HepG2 (cell line): ENCODE results near the gene MED12. TPM values are rescaled to one million over a fixed set of nuclear protein-coding genes. Genes with fewer than 3 reads are reported as not detected.

Source experiments
- ATAC-seq: fragments of 200-7000 bp; cut with Tn5 transposase; 3 replicates; pipeline ENCODE4 v1.9.1; 2020; ENCODE audit warnings: mild to moderate bottlenecking, moderate library complexity
- BruUV-seq: library from RNA; stranded (reverse); fragments of 400-500 nt; replicated peaks from 2 replicates; lab custom pipeline; 2021; lab: Mats Ljungman, UMichigan
- CTCF ChIA-PET: fragments of 300-600 bp; formaldehyde crosslinking; extraction: SDS; loops from one replicate; lab custom pipeline; 2021; ENCODE audit warnings: low total read pairs, inconsistent platforms, low intra/inter-chr PET ratio; lab: Yijun Ruan, JAX
- POLR2A ChIA-PET: fragments of 350-600 bp; sonication (Branson Sonifier 250); formaldehyde crosslinking; loops from one replicate; lab custom pipeline; 2020; ENCODE audit warnings: antibody characterized with exemption, inconsistent platforms; lab: Yijun Ruan, JAX
- DNase-seq: peaks from one replicate; pipeline ENCODE4 v3.0.0-alpha.2; 2015; ENCODE audit warnings: low spot score
- FAIRE-seq: peaks from 3 replicates; lab custom pipeline; 2011; peaks lifted over from hg19 to GRCh38; lab: Jason Lieb, UNC
- H2AFZ ChIP-seq: one replicate; pipeline ENCODE4 v1.6.1; 2011; ENCODE audit warnings: low read length, inconsistent platforms
- H3K27ac ChIP-seq: fragments of 300-600 bp; 3 replicates; pipeline ENCODE4 v1.8.0; 2011; ENCODE audit warnings: mixed run types, mild to moderate bottlenecking, mixed read lengths, low read length, inconsistent platforms; ENCODE audit not compliant: insufficient read depth; ENCODE audit errors: extremely low read length
- H3K27me3 ChIP-seq, 2 experiments: fragments of 200-600 bp in 1 of 2; 2 replicates in 1 of 2; 3 replicates in 1 of 2; pipeline versions ENCODE4 v1.6.0 to v1.8.0; 2011; ENCODE audit warnings: low read length in 2 of 2, mild to moderate bottlenecking in 2 of 2, moderate library complexity in 2 of 2, inconsistent platforms in 1 of 2; ENCODE audit not compliant: insufficient read depth in 2 of 2, control insufficient read depth in 1 of 2
- H3K36me3 ChIP-seq, 2 experiments: fragments of 200-600 bp in 1 of 2; replicated peaks in 1 of 2; 2 replicates in 1 of 2; 3 replicates in 1 of 2; pipeline versions ENCODE4 v1.5.1 to v1.8.0; 2011; ENCODE audit warnings: low read length in 2 of 2, inconsistent platforms in 1 of 2; ENCODE audit not compliant: insufficient read depth in 2 of 2, control insufficient read depth in 1 of 2
- H3K4me1 ChIP-seq: 2 replicates; pipeline ENCODE4 v1.5.1; 2012; ENCODE audit warnings: low read length, inconsistent platforms; ENCODE audit not compliant: insufficient read depth
- H3K4me2 ChIP-seq: 2 replicates; pipeline ENCODE4 v1.6.0; 2011; ENCODE audit warnings: low read depth, low read length, inconsistent platforms
- H3K4me3 ChIP-seq, 3 experiments: fragments of 200-600 bp in 1 of 3; sonication (generic), shearing (Covaris generic) in 1 of 3; replicated peaks in 1 of 3; 2 replicates each; pipeline ENCODE4 v1.5.1; 2011 to 2016; ENCODE audit warnings: low read length in 3 of 3, inconsistent platforms in 2 of 3, low read depth in 2 of 3, mild to moderate bottlenecking in 2 of 3, control low read depth in 1 of 3, mixed read lengths in 1 of 3; ENCODE audit not compliant: insufficient read depth in 1 of 3
- H3K79me2 ChIP-seq: one replicate; pipeline ENCODE4 v1.6.1; 2011; ENCODE audit warnings: low read length, inconsistent platforms; ENCODE audit not compliant: insufficient read depth
- H3K9ac ChIP-seq: 2 replicates; pipeline ENCODE4 v1.6.0; 2011; ENCODE audit warnings: mild to moderate bottlenecking, low read depth, low read length, inconsistent platforms; ENCODE audit not compliant: insufficient read depth
- H3K9me3 ChIP-seq: 2 replicates; pipeline ENCODE4 v1.5.1; 2012; ENCODE audit warnings: mild to moderate bottlenecking, low read length
- H4K20me1 ChIP-seq: 2 replicates; pipeline ENCODE4 v1.6.0; 2011; ENCODE audit warnings: inconsistent platforms, mild to moderate bottlenecking, low read length, moderate library complexity; ENCODE audit not compliant: insufficient read depth
- CEBPB ChIP-seq: IDR thresholded peaks from 2 replicates; pipeline ENCODE4 v1.6.1; 2011; ENCODE audit warnings: low read depth, low read length, improper control_type of control experiment, borderline replicate concordance
- ELF3 ChIP-seq: IDR thresholded peaks from 2 replicates; pipeline ENCODE4 v1.6.1; 2016; ENCODE audit warnings: missing genetic modification reagents, missing compliant biosample characterization
- FOXM1 ChIP-seq: sonication (generic); formaldehyde crosslinking; IDR thresholded peaks from 2 replicates; pipeline ENCODE4 v1.5.0; 2020; ENCODE audit warnings: missing genetic modification reagents
- MAF1 ChIP-seq: sonication (generic); formaldehyde crosslinking; IDR thresholded peaks from 2 replicates; pipeline ENCODE4 v1.5.0; 2020; ENCODE audit warnings: missing genetic modification reagents, borderline replicate concordance
- MAFK ChIP-seq, 2 experiments: IDR thresholded peaks in 1 of 2; conservative IDR thresholded peaks in 1 of 2; 2 replicates each; pipeline ENCODE4 v1.6.1; 2011; ENCODE audit warnings: improper control_type of control experiment in 2 of 2, low read length in 2 of 2
- MATR3 ChIP-seq: sonication (generic); formaldehyde crosslinking; IDR thresholded peaks from 2 replicates; pipeline ENCODE4 v1.4.0; 2020; ENCODE audit warnings: missing genetic modification reagents
- NAIF1 ChIP-seq: sonication (generic); formaldehyde crosslinking; IDR thresholded peaks from 2 replicates; pipeline ENCODE4 v1.5.0; 2020; ENCODE audit warnings: mild to moderate bottlenecking, missing genetic modification reagents, borderline replicate concordance
- PPARG ChIP-seq: conservative IDR thresholded peaks from 2 replicates; pipeline ENCODE4 v1.6.1; 2016; ENCODE audit warnings: missing biosample characterization, missing genetic modification reagents
- RFX1 ChIP-seq: fragments of 450-650 bp; IDR thresholded peaks from 2 replicates; pipeline ENCODE4 v1.6.1; 2017
- SAP130 ChIP-seq: IDR thresholded peaks from 2 replicates; pipeline ENCODE4 v1.6.1; 2016; ENCODE audit warnings: low read depth
- SPEN ChIP-seq: sonication (generic); formaldehyde crosslinking; IDR thresholded peaks from 2 replicates; pipeline ENCODE4 v1.5.1; 2020; ENCODE audit warnings: low read depth, mild to moderate bottlenecking, missing genetic modification reagents
- WIZ ChIP-seq: sonication (generic); formaldehyde crosslinking; IDR thresholded peaks from 2 replicates; pipeline ENCODE4 v1.5.1; 2020; ENCODE audit warnings: mild to moderate bottlenecking, missing genetic modification reagents
- XRCC5 ChIP-seq: fragments of 200-400 bp; formaldehyde crosslinking; optimal IDR thresholded peaks from 2 replicates; pipeline ENCODE3; 2017; ENCODE audit warnings: mild to moderate bottlenecking, low read length
- YEATS2 ChIP-seq: sonication (generic); formaldehyde crosslinking; IDR thresholded peaks from 2 replicates; pipeline ENCODE4 v1.4.0; 2020; ENCODE audit warnings: missing genetic modification reagents, borderline replicate concordance
- ZFAT ChIP-seq: sonication (generic); formaldehyde crosslinking; conservative IDR thresholded peaks from 2 replicates; pipeline ENCODE4 v1.8.1; 2023; ENCODE audit warnings: missing genetic modification reagents, inconsistent platforms
- ZFP1 ChIP-seq: IDR thresholded peaks from 2 replicates; pipeline ENCODE4 v1.6.1; 2016
- ZNF253 ChIP-seq: sonication (generic); formaldehyde crosslinking; IDR thresholded peaks from 2 replicates; pipeline ENCODE4 v1.8.0; 2022; ENCODE audit warnings: mild to moderate bottlenecking, missing genetic modification reagents, borderline replicate concordance
- ZNF792 ChIP-seq: IDR thresholded peaks from 2 replicates; pipeline ENCODE4 v1.6.1; 2016
- WGBS: methylation state at CpG from one replicate; pipeline ENCODE4 v1.1.6; 2017; ENCODE audit warnings: low lambda C conversion rate; 5-methylcytosine and 5-hydroxymethylcytosine counted together
- in situ Hi-C: cut with HindIII; loops from 2 replicates; pipeline ENCODE4 v1.10.0; 2017; ENCODE audit warnings: low pct_unique_long_range_greater_than_20kb; ENCODE audit not compliant: extremely low pct_ligation_motif_present
- intact Hi-C: fragments of 100-400 bp; cut with micrococcal nuclease; formaldehyde crosslinking; loops from one replicate; pipeline ENCODE4 v1.10.0; 2022; ENCODE audit not compliant: unreplicated experiment
- polyA plus RNA-seq, 8 experiments: library from polyadenylated mRNA; depleted of rRNA in 3 of 8; stranded (reverse) in 7 of 8; unstranded in 1 of 8; fragments of >200 nt; fragmentation: Illumina TruSeq in 4 of 8; extraction: Trizol in 4 of 8; gene quantifications; 2 replicates each; pipeline versions ENCODE4 v1.2.1 to v1.2.3, GENCODE V29; 2011 to 2016; ENCODE audit warnings: low read depth in 4 of 8, missing spikeins in 1 of 8, mixed read lengths in 1 of 8; ENCODE audit not compliant: insufficient read depth in 1 of 8
- total RNA-seq, 5 experiments: library from RNA; depleted of rRNA; stranded (reverse); fragments of >200 nt; fragmentation: Illumina TruSeq; extraction: Trizol; gene quantifications; 2 replicates each; pipeline ENCODE4 v1.2.3, GENCODE V29; 2016; ENCODE audit warnings: low read depth in 1 of 5
- TF ChIP-seq, protein P1 (sequence below): sonication (generic); formaldehyde crosslinking; IDR thresholded peaks from 2 replicates; pipeline ENCODE4 v1.9.0; 2022; ENCODE audit warnings: missing genetic modification reagents, mild to moderate bottlenecking, borderline replicate concordance
- TF ChIP-seq, protein P2 (sequence below): sonication (generic); formaldehyde crosslinking; conservative IDR thresholded peaks from 2 replicates; pipeline ENCODE4 v1.8.1; 2023; ENCODE audit warnings: missing genetic modification reagents
- TF ChIP-seq, protein P3 (sequence below): sonication (generic); IDR thresholded peaks from 2 replicates; pipeline ENCODE4 v1.6.1; 2016; ENCODE audit warnings: low read depth, borderline replicate concordance

MED12 gene
- total and polyA plus RNA-seq, 2 of the 13 experiments (the other 11 are each of a cell fraction or from before 2014, with no cell fraction given): 9.4 to 15.0 TPM

DNA sequence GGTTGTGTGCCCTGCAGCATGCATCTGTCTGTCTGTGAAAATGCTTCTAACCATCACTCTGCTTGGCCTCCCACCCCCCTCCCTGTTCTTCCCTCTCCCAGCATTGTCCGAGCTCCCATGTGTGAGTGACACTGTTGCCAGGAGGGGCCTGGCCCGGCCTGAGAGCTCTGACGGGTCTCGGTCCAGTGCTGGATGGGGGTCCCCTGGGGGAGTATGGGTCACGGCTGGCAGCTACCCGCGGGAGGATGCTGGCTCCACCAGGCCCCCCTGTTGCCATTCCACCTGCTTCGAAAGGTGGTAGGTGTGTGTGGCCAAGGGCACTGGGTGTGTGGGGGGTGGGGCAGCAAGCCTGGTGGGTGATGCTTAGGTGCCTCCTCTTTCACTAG lies 29.9 kb downstream of the MED12 start:
- CTCF ChIA-PET: no interaction called here
- WGBS: 28% methylated on average over 3 of the region's 8 CpGs
- no peaks in the 10 kb centered on the region for H3K9me3 ChIP-seq

DNA sequence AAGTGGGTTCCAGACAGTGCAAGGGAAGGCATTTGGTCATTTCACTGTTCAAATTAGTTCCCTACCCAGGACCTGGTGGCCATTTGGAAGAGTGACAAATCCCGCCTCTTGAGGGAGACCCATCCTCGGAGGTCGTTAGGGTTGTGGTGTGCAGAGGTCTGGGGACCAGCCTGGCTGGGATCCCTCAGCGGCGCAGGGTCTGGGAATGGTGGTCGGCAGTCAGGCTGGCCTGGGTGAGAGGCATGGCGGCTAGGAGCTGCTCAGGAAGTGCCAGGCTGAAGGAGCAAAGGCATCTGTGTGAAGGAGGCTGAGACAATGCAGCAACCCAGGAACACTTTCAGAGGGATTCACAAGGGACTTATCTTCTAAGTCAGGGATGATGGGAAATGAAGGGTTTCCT lies 33.0 kb downstream of the MED12 start:
- Histone ChIP-seq H3K4me3 (no peak overlapping the region), H3K9me3 (no peaks in the 10 kb centered on the region), H3K4me2 (no peak overlapping the region), H3K4me1 (peaks cover 9% of the 10 kb centered on the region), H2AFZ (no peak overlapping the region), H3K36me3 (no peaks in the 10 kb centered on the region), H3K27me3 (no peaks in the 10 kb centered on the region; a peak in 2 of 5 replicates), H3K27ac (no peak overlapping the region), H3K9ac (no peak overlapping the region), H4K20me1 (no peaks in the 10 kb centered on the region), H3K79me2 (no peaks in the 10 kb centered on the region)
- DNase-seq: no peak
- CTCF ChIA-PET: no interaction called here
- in situ Hi-C loops: no loop called here
- no TSS peak for BruUV-seq
- POLR2A ChIA-PET: no interaction called here
- intact Hi-C loops: loop anchor here (5.0 kb wide), 1 partner anchor 481 kb away; no protein-coding TSS in a partner anchor
- WGBS: no CpG with 5 or more reads among the region's 7 CpGs
- FAIRE-seq: no peak
- no peak for ATAC-seq
- TF ChIP-seq WIZ: no peak
- no peak for TF ChIP-seq YEATS2 (CRISPR knock-in tag)
- TF ChIP-seq ZNF253 (CRISPR knock-in tag): no peak
- no peak for TF ChIP-seq CEBPB
- TF ChIP-seq XRCC5: no peak
- no peak for TF ChIP-seq NAIF1 (CRISPR knock-in tag)
- no peak for TF ChIP-seq PPARG (CRISPR knock-in tag)
- no peak for TF ChIP-seq MAF1
- no peak for TF ChIP-seq SPEN (CRISPR knock-in tag)
- TF ChIP-seq, protein P1, sequence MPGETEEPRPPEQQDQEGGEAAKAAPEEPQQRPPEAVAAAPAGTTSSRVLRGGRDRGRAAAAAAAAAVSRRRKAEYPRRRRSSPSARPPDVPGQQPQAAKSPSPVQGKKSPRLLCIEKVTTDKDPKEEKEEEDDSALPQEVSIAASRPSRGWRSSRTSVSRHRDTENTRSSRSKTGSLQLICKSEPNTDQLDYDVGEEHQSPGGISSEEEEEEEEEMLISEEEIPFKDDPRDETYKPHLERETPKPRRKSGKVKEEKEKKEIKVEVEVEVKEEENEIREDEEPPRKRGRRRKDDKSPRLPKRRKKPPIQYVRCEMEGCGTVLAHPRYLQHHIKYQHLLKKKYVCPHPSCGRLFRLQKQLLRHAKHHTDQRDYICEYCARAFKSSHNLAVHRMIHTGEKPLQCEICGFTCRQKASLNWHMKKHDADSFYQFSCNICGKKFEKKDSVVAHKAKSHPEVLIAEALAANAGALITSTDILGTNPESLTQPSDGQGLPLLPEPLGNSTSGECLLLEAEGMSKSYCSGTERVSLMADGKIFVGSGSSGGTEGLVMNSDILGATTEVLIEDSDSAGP (CRISPR knock-in tag): no peak
- TF ChIP-seq ZFP1 (CRISPR knock-in tag): no peak
- TF ChIP-seq, protein P2, sequence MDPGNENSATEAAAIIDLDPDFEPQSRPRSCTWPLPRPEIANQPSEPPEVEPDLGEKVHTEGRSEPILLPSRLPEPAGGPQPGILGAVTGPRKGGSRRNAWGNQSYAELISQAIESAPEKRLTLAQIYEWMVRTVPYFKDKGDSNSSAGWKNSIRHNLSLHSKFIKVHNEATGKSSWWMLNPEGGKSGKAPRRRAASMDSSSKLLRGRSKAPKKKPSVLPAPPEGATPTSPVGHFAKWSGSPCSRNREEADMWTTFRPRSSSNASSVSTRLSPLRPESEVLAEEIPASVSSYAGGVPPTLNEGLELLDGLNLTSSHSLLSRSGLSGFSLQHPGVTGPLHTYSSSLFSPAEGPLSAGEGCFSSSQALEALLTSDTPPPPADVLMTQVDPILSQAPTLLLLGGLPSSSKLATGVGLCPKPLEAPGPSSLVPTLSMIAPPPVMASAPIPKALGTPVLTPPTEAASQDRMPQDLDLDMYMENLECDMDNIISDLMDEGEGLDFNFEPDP (CRISPR knock-in tag): no peak

More for the DNA sequence above, 29.9 kb downstream of the MED12 start:
- no peak for DNase-seq
- FAIRE-seq: no peak
- Histone ChIP-seq H3K4me1 (peaks cover 18% of the 10 kb centered on the region), H2AFZ (no peak overlapping the region), H4K20me1 (no peaks in the 10 kb centered on the region), H3K36me3 (no peaks in the 10 kb centered on the region), H3K79me2 (no peaks in the 10 kb centered on the region), H3K27me3 (no peaks in the 10 kb centered on the region; a peak in 1 of 5 replicates), H3K4me3 (no peak overlapping the region), H3K27ac (no peak overlapping the region), H3K4me2 (no peak overlapping the region), H3K9ac (no peak overlapping the region)
- no TSS peak for BruUV-seq
- ATAC-seq: no peak
- POLR2A ChIA-PET: no interaction called here
- TF ChIP-seq MATR3 (CRISPR knock-in tag) (no peak), ZNF792 (CRISPR knock-in tag) (no peak), MAFK (conservative IDR thresholded peaks at IDR 0.05 in 1 of 2, IDR thresholded peaks at IDR 0.05 in 1 of 2; ENCODE audit: low read length in 2 of 2) (no peak), ELF3 (CRISPR knock-in tag) (no peak), FOXM1 (no peak), RFX1 (no peak), ZFAT (CRISPR knock-in tag) (no peak), SAP130 (CRISPR knock-in tag) (no peak)
- TF ChIP-seq, protein P3, sequence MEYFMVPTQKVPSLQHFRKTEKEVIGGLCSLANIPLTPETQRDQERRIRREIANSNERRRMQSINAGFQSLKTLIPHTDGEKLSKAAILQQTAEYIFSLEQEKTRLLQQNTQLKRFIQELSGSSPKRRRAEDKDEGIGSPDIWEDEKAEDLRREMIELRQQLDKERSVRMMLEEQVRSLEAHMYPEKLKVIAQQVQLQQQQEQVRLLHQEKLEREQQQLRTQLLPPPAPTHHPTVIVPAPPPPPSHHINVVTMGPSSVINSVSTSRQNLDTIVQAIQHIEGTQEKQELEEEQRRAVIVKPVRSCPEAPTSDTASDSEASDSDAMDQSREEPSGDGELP: no peak
- in situ Hi-C loops: no loop called here
- intact Hi-C loops: no loop called here
